ENCODE data around the gene SLC36A1. TPM values are rescaled to one million over a fixed set of nuclear protein-coding genes. Genes with fewer than 3 reads are reported as not detected.

The SLC36A1 gene
- total RNA-seq, 1 donor from 2014 or later = 4.4 TPM

DNA sequence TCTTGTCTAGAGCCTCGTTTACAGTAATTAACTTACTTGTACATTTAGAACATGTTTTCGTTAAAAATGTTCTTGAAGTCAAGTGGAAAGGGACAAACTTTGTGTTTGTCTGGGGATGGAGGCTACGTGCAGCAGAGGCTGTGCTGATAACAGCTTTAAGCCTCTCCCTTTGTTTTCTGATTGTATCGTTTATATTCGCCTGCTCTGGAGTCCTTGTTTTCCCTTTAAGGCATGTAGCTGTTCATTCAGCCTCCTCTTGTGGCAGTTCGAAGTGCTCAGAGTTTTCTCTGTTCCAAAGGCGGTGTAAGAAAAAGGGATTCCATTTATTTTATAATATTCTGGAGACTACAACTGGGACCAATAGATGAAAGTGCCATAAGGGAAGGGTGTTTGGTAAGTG, 1.9 kb downstream of the SLC36A1 start:
- intact Hi-C loops (cut with DNase I) = loop anchor here (5.0 to 10.0 kb wide), 2 partner anchors 203 to 306 kb away; partner anchors contain the start of gene ATOX1
- no peak for ATAC-seq (ENCODE audit: poor library complexity)

DNA sequence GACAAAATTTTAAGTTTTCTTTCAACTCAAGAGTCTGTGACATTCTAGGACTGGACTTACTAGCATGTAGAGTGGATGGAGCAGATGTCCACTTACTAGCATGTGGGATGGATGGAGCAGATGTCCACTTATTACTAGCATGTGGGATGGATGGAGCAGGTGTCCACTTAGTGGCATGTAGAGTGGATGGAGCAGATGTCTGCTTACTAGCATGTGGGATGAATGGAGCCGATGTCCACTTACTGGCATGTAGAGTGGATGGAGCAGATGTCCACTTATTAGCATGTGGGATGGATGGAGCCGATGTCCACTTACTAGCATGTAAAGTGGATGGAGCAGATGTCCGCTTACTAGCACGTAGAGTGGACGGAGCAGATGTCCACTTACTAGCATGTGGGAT, 2.4 kb downstream of the SLC36A1 start:
- DNase-seq = no peak
- no peak for ATAC-seq (ENCODE audit: poor library complexity)
- intact Hi-C loops (cut with DNase I) = loop anchor here (5.0 to 10.0 kb wide), 2 partner anchors 202 to 305 kb away; partner anchors contain the start of gene ATOX1

More for the DNA sequence above, 1.9 kb downstream of the SLC36A1 start:
- DNase-seq = no peak

- DNase-seq (no peak), ATAC-seq (ENCODE audit: poor library complexity) (no peak)
- intact Hi-C loops (cut with DNase I) = no loop called here
These were observed 3.2 kb downstream of the SLC36A1 start for GRCh38 chr5:151450605-151451004.

GRCh38 chr5:151451626-151452520, 4.5 kb downstream of the SLC36A1 start:
- no peak for DNase-seq
- no peak for ATAC-seq (ENCODE audit: poor library complexity)
- intact Hi-C loops (cut with DNase I) = no loop called here

DNA sequence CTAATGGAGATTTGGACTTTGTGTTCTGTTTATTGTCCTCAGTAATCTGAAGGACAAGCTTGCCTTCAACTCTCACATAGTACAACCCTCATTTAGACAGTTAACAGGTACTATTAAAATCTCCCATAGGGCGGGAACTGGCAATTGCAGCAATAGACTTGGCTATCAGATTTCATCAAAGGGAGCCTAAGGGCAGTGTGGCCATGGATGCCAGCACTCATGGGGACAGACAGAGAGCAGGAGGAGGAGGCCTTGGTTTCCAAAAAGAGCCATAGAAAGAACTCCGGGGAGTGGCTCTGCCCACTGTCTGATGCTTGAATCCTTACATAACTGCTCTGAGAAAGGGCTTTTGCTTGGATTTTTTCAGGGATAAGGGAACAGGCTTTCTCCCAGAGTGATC, 6.8 kb downstream of the SLC36A1 start:
- DNase-seq (peak; percentile 45), ATAC-seq (ENCODE audit: poor library complexity) (peak; percentile 89)
- intact Hi-C loops (cut with DNase I) = no loop called here

DNA sequence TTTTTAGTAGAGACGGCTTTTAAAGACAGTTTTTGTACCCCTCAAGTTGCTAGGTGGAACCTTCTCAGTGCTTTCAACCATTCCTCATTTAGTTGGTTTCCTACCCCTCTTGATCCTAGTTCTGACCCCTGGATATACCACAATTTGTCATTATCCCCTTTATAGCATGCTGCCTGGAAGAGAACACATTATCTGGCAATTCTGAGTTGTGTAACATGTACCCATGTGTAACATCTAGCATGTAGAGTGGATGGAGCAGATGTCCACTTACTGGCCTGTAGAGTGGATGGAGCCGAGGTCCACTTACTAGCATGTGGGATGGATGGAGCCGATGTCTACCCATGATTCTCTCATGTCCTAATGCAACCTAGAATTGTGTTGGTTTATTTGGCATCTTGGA, 7.5 kb downstream of the SLC36A1 start:
- DNase-seq (no peak), ATAC-seq (ENCODE audit: poor library complexity) (no peak)
- intact Hi-C loops (cut with DNase I) = no loop called here

GRCh38 chr5:151456321-151456940, 9.0 kb downstream of the SLC36A1 start:
- ATAC-seq (ENCODE audit: poor library complexity) (peak; percentile 16), DNase-seq (no peak)
- intact Hi-C loops (cut with DNase I) = no loop called here

DNA sequence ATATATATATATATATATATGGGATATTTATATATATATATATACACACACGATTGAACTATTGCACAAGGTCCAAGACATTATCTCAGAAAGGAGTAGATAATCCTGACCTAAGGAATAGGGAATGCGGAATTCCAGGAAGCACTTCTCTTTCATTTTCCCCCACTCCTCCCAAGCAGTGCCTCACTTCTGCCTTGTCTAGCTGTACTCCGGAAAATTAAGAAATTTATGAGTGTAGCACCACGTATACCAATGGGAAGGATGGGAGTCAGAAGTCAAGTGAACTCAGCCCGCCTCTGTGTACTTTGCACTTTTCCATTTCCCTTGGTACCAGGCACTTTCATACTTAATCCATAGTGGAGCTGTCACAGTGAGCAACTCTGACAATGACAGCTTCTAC, 10.9 kb downstream of the SLC36A1 start:
- ATAC-seq (ENCODE audit: poor library complexity) (no peak), DNase-seq (no peak)
- intact Hi-C loops (cut with DNase I) = no loop called here

GRCh38 chr5:151459680-151460324, 12.4 kb downstream of the SLC36A1 start:
- DNase-seq = no peak
- ATAC-seq (ENCODE audit: poor library complexity) = peak; percentile 34
- intact Hi-C loops (cut with DNase I) = no loop called here

DNA sequence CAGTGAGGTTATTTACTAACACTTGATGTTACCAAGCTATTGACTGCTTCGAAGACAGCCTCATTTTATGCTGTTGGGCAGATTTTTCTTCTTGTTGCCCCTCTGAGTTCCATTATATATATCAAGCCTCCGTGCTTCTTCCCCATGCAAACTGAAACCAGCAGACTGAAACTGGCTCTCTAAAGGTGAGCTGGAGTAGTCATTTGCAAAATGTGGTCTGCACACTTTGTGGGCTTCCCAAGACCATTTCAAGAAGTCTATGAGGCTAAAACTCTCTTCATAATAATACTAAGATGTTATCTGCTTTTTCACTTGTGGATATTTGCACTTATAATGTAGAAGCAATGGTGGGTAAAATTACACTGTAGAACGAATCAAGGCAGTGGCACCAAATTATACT, 13.9 kb downstream of the SLC36A1 start:
- DNase-seq (no peak), ATAC-seq (ENCODE audit: poor library complexity) (no peak)
- intact Hi-C loops (cut with DNase I) = no loop called here

GRCh38 chr5:151463137-151464029, 16.0 kb downstream of the SLC36A1 start:
- DNase-seq (no peak), ATAC-seq (ENCODE audit: poor library complexity) (no peak)
- intact Hi-C loops (cut with DNase I) = no loop called here

- DNase-seq (no peak), ATAC-seq (ENCODE audit: poor library complexity) (no peak)
- intact Hi-C loops (cut with DNase I) = no loop called here
These were observed 16.7 kb downstream of the SLC36A1 start for GRCh38 chr5:151464101-151464500.

DNA sequence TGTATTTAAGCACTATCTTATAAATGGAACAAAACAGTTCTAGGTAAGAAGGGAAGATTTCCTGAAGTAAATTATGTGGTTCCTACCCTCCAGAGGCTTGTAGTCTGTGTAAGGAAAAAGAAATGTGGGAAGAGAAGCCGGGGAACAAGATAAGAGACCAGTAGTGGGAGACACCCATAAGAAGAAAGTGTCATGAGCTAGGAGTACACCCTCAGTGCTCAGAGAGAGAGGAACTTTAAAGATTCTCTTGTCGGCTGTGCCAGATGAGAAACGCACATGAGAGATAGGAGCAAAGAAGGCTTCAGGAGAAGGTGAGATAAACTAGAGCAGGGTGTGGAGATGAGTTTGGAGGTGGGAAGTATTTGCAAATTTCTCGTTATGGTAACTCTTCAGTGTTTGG, 18.1 kb downstream of the SLC36A1 start:
- intact Hi-C loops (cut with DNase I) = no loop called here
- ATAC-seq (ENCODE audit: poor library complexity) (no peak), DNase-seq (no peak)

- DNase-seq (no peak), ATAC-seq (ENCODE audit: poor library complexity) (no peak)
These were observed 20.2 kb downstream of the SLC36A1 start for GRCh38 chr5:151467576-151467975.

GRCh38 chr5:151469386-151469785, 22.0 kb downstream of the SLC36A1 start:
- intact Hi-C loops (cut with DNase I) = no loop called here
- DNase-seq (no peak), ATAC-seq (ENCODE audit: poor library complexity) (no peak)

More at GRCh38 chr5:151467576-151467975, 20.2 kb downstream of the SLC36A1 start:
- intact Hi-C loops (cut with DNase I) = no loop called here

GRCh38 chr5:151469992-151470391, 22.6 kb downstream of the SLC36A1 start:
- DNase-seq (no peak), ATAC-seq (ENCODE audit: poor library complexity) (no peak)
- intact Hi-C loops (cut with DNase I) = no loop called here

DNA sequence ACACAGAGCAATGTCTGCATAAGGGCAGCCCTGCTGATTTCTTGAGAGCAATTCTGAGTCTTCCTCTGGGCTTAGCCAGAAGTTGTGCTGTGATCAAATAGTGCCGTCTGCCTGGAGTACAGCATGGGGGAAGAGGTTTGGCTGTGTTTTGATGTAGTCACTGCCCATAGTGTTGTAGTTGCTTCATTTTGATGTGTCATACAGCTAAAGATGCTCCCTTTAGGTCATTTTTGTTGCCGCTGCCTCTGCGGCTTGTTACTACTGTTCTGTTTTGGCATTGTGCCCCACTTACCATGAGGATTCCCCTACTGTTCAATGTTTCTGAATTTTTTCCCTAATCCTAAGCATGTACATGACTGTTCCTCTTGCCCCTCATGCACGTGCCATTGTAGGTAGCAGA, 23.0 kb downstream of the SLC36A1 start:
- intact Hi-C loops (cut with DNase I) = no loop called here
- DNase-seq = no peak
- ATAC-seq (ENCODE audit: poor library complexity) = no peak

GRCh38 chr5:151471276-151471675, 23.9 kb downstream of the SLC36A1 start:
- ATAC-seq (ENCODE audit: poor library complexity) (no peak), DNase-seq (no peak)
- intact Hi-C loops (cut with DNase I) = no loop called here

- DNase-seq (no peak), ATAC-seq (ENCODE audit: poor library complexity) (no peak)
- intact Hi-C loops (cut with DNase I) = no loop called here
These were observed 27.4 kb downstream of the SLC36A1 start for GRCh38 chr5:151474799-151475198.

Data from Right ventricle myocardium superior (tissue), 1 donor.